IMR-90 (cell line): ENCODE measurements around the gene TNFRSF1A. TPM values are rescaled to one million over a fixed set of nuclear protein-coding genes. Genes with fewer than 3 reads are reported as not detected.

Experiments used
- ATAC-seq: fragments of 200-7000 bp; cut with Tn5 transposase; 2 replicates; pipeline ENCODE4 v1.9.1; 2020; ENCODE audit warnings: low read depth, mild to moderate bottlenecking, moderate library complexity
- BruUV-seq: library from RNA; stranded (reverse); fragments of 400-500 nt; replicated peaks from 2 replicates; lab custom pipeline; 2021; lab: Mats Ljungman, UMichigan
- CTCF ChIA-PET: fragments of 300-600 bp; formaldehyde crosslinking; extraction: SDS; loops from one replicate; lab custom pipeline; 2021; ENCODE audit warnings: antibody characterized with exemption; lab: Yijun Ruan, JAX
- POLR2A ChIA-PET: fragments of 300-600 bp; sonication (Branson Sonifier 250); formaldehyde crosslinking; loops from one replicate; lab custom pipeline; 2022; ENCODE audit warnings: antibody characterized with exemption; ENCODE audit not compliant: unreplicated experiment; lab: Charles Lee
- DNase-seq: peaks from one replicate; pipeline ENCODE4 v3.0.0; 2013
- H2AFZ ChIP-seq: replicated peaks from 2 replicates; pipeline ENCODE3; 2013; ENCODE audit warnings: low read length, mild to moderate bottlenecking; ENCODE audit not compliant: poor library complexity
- H2AK5ac ChIP-seq: 2 replicates; pipeline ENCODE4 v1.6.1; 2013; ENCODE audit warnings: low read depth, low read length, inconsistent platforms
- H2AK9ac ChIP-seq: replicated peaks from 2 replicates; pipeline ENCODE3; 2013; ENCODE audit warnings: mild to moderate bottlenecking, low read depth, low read length, moderate library complexity; ENCODE audit not compliant: poor library complexity
- H2BK120ac ChIP-seq: 2 replicates; pipeline ENCODE4 v1.6.1; 2013; ENCODE audit warnings: low read depth, low read length, inconsistent platforms
- H2BK15ac ChIP-seq: 3 replicates; pipeline ENCODE4 v1.6.1; 2013; ENCODE audit warnings: low read depth, low read length, inconsistent platforms
- H2BK20ac ChIP-seq: 2 replicates; pipeline ENCODE4 v1.6.1; 2013; ENCODE audit warnings: low read depth, mild to moderate bottlenecking, inconsistent platforms, low read length, moderate library complexity
- H2BK5ac ChIP-seq: 2 replicates; pipeline ENCODE4 v1.6.1; 2013; ENCODE audit warnings: mild to moderate bottlenecking, low read depth, low read length, inconsistent platforms; ENCODE audit not compliant: poor library complexity, severe bottlenecking
- H3K14ac ChIP-seq: replicated peaks from 2 replicates; pipeline ENCODE4 v1.6.1; 2013; ENCODE audit warnings: low read depth, low read length, inconsistent platforms
- H3K18ac ChIP-seq: 2 replicates; pipeline ENCODE4 v1.6.1; 2013; ENCODE audit warnings: low read depth, low read length, control low read depth
- H3K23ac ChIP-seq: 2 replicates; pipeline ENCODE4 v1.6.1; 2013; ENCODE audit warnings: low read depth, low read length, inconsistent platforms
- H3K27ac ChIP-seq: 2 replicates; pipeline ENCODE4 v1.5.1; 2013; ENCODE audit warnings: mild to moderate bottlenecking, control low read depth, low read length; ENCODE audit not compliant: insufficient read depth
- H3K27me3 ChIP-seq: 2 replicates; pipeline ENCODE4 v1.6.1; 2013; ENCODE audit warnings: low read length; ENCODE audit not compliant: control insufficient read depth, insufficient read depth
- H3K36me3 ChIP-seq: 2 replicates; pipeline ENCODE4 v1.6.1; 2013; ENCODE audit warnings: low read length, mixed read lengths; ENCODE audit not compliant: control insufficient read depth, insufficient read depth
- H3K4ac ChIP-seq: 2 replicates; pipeline ENCODE4 v1.6.1; 2013; ENCODE audit warnings: low read depth, low read length, inconsistent platforms
- H3K4me1 ChIP-seq: 2 replicates; pipeline ENCODE4 v1.6.1; 2013; ENCODE audit warnings: low read length, mixed read lengths; ENCODE audit not compliant: control insufficient read depth, insufficient read depth
- H3K4me2 ChIP-seq: 2 replicates; pipeline ENCODE4 v1.6.1; 2013; ENCODE audit warnings: low read depth, mild to moderate bottlenecking, control low read depth, low read length, moderate library complexity
- H3K4me3 ChIP-seq: 2 replicates; pipeline ENCODE4 v1.5.1; 2013; ENCODE audit warnings: low read depth, mild to moderate bottlenecking, control low read depth, low read length, moderate library complexity; ENCODE audit not compliant: insufficient read depth
- H3K56ac ChIP-seq: 2 replicates; pipeline ENCODE4 v1.6.1; 2013; ENCODE audit warnings: low read length, inconsistent platforms; ENCODE audit not compliant: insufficient read depth; ENCODE audit errors: extremely low read depth
- H3K79me1 ChIP-seq, 2 experiments: 2 replicates each; pipeline ENCODE4 v1.6.1; 2013; ENCODE audit warnings: low read length in 2 of 2, inconsistent platforms in 1 of 2, low read depth in 1 of 2
- H3K9ac ChIP-seq: 2 replicates; pipeline ENCODE4 v1.6.1; 2013; ENCODE audit warnings: low read depth, low read length, control low read depth
- H3K9me1 ChIP-seq: 2 replicates; pipeline ENCODE4 v1.6.1; 2013; ENCODE audit warnings: low read length, inconsistent platforms; ENCODE audit not compliant: insufficient read depth
- H3K9me3 ChIP-seq: 2 replicates; pipeline ENCODE4 v1.6.1; 2013; ENCODE audit warnings: low read length; ENCODE audit not compliant: control insufficient read depth, insufficient read depth
- H4K20me1 ChIP-seq: 2 replicates; pipeline ENCODE4 v1.6.1; 2013; ENCODE audit warnings: low read length, inconsistent platforms; ENCODE audit not compliant: insufficient read depth
- H4K5ac ChIP-seq: 2 replicates; pipeline ENCODE4 v1.6.1; 2013; ENCODE audit warnings: mild to moderate bottlenecking, low read depth, low read length, control low read depth
- H4K8ac ChIP-seq, 2 experiments: 2 replicates each; pipeline ENCODE4 v1.6.1; 2013; ENCODE audit warnings: low read depth in 2 of 2, low read length in 2 of 2, control low read depth in 1 of 2, inconsistent platforms in 1 of 2
- H4K91ac ChIP-seq: 2 replicates; pipeline ENCODE4 v1.6.1; 2013; ENCODE audit warnings: low read depth, low read length, inconsistent platforms; ENCODE audit not compliant: insufficient read depth
- BHLHE40 ChIP-seq: fragments of 150-350 bp; IDR thresholded peaks from 2 replicates; pipeline ENCODE4 v1.6.1; 2016; ENCODE audit warnings: mild to moderate bottlenecking, low read depth, low read length
- CEBPB ChIP-seq: IDR thresholded peaks from 2 replicates; pipeline ENCODE4 v1.6.1; 2012; ENCODE audit warnings: low read depth, low read length, improper control_type of control experiment
- CHD1 ChIP-seq: IDR thresholded peaks from 2 replicates; pipeline ENCODE4 v1.6.1; 2012; ENCODE audit warnings: low read depth, low read length, improper control_type of control experiment
- FOS ChIP-seq: fragments of 150-350 bp; IDR thresholded peaks from 2 replicates; pipeline ENCODE4 v1.6.1; 2016; ENCODE audit warnings: low read depth, low read length
- MAFK ChIP-seq: IDR thresholded peaks from 2 replicates; pipeline ENCODE4 v1.6.1; 2012; ENCODE audit warnings: low read depth, low read length, improper control_type of control experiment
- MAZ ChIP-seq: IDR thresholded peaks from 2 replicates; pipeline ENCODE4 v1.6.1; 2012; ENCODE audit warnings: low read depth, mild to moderate bottlenecking, low read length, improper control_type of control experiment, moderate library complexity, borderline replicate concordance
- NFE2L2 ChIP-seq: fragments of 150-350 bp; IDR thresholded peaks from 2 replicates; pipeline ENCODE4 v1.6.1; 2016; ENCODE audit warnings: low read depth, mild to moderate bottlenecking, low read length
- POLR2A ChIP-seq: IDR thresholded peaks from 2 replicates; pipeline ENCODE4 v1.6.1; 2012; ENCODE audit warnings: mild to moderate bottlenecking, low read depth, low read length
- RAD21 ChIP-seq: IDR thresholded peaks from 2 replicates; pipeline ENCODE4 v1.6.1; 2012; ENCODE audit warnings: low read length, improper control_type of control experiment
- SMC3 ChIP-seq: fragments of 150-350 bp; IDR thresholded peaks from 2 replicates; pipeline ENCODE4 v1.6.1; 2016; ENCODE audit warnings: low read depth, mild to moderate bottlenecking, antibody characterized with exemption, low read length, moderate library complexity
- USF2 ChIP-seq: fragments of 150-350 bp; IDR thresholded peaks from 2 replicates; pipeline ENCODE4 v1.6.1; 2017; ENCODE audit warnings: mild to moderate bottlenecking, antibody characterized with exemption, low read length, low read depth
- WGBS, 2 experiments: methylation state at CpG; one replicate each; pipeline versions ENCODE4 v1.1.5 to v1.1.7; 2013; ENCODE audit warnings: missing lambda C conversion rate in 2 of 2; ENCODE audit not compliant: insufficient read length in 1 of 2; ENCODE audit errors: extremely low coverage in 2 of 2; 5-methylcytosine and 5-hydroxymethylcytosine counted together
- dilution Hi-C: fragments of 300-500 bp; cut with HindIII; formaldehyde crosslinking; loops from one replicate; pipeline ENCODE4 v1.14.3; 2018; ENCODE audit warnings: low sequenced_read_pairs; ENCODE audit not compliant: unreplicated experiment
- in situ Hi-C: fragments of 300-500 bp; cut with MboI; formaldehyde crosslinking; loops from 3 replicates; pipeline ENCODE4 v1.14.3; 2019; ENCODE audit warnings: low sequenced_read_pairs, inconsistent platforms, mixed read lengths
- intact Hi-C: fragments of 100-400 bp; cut with micrococcal nuclease; formaldehyde crosslinking; loops from 2 replicates; pipeline ENCODE4 v1.10.0; 2022
- polyA plus RNA-seq, 3 experiments: library from polyadenylated mRNA; depleted of rRNA; stranded (reverse); fragments of >200 nt; gene quantifications; 2 replicates each; pipeline ENCODE4 v1.2.3, GENCODE V29; 2012; ENCODE audit warnings: low replicate concordance in 1 of 3
- total RNA-seq: library from RNA; depleted of rRNA; stranded (reverse); fragments of >200 nt; gene quantifications from 2 replicates; pipeline ENCODE4 v1.2.3, GENCODE V29; 2012
- TF ChIP-seq, protein P1 (sequence below): conservative IDR thresholded peaks from 2 replicates; pipeline ENCODE4 v1.5.1; 2012; ENCODE audit warnings: mild to moderate bottlenecking, low read depth, low read length, improper control_type of control experiment
- TF ChIP-seq, protein P2 (sequence below): fragments of 150-350 bp; IDR thresholded peaks from 2 replicates; pipeline ENCODE4 v1.6.1; 2016; ENCODE audit warnings: low read depth, mild to moderate bottlenecking, low read length, moderate library complexity, borderline replicate concordance

TNFRSF1A gene
- total and polyA plus RNA-seq, 2 of the 4 experiments (the other 2 are of a cell fraction): 79.6 to 136 TPM

- Histone ChIP-seq H4K8ac (peak overlapping the region; percentile 61 to 94), H3K56ac (peak overlapping the region; percentile 96), H3K18ac (peak overlapping the region; percentile 80), H2BK20ac (peak overlapping the region; percentile 93), H3K4ac (peak overlapping the region; percentile 99), H3K79me1 (peaks cover 16 to 84% of the 10 kb centered on the region in 2 experiments), H3K23ac (peak overlapping the region; percentile 95), H3K4me2 (peak overlapping the region; percentile 70), H2BK15ac (peak overlapping the region; percentile 70; the same call in 2 of the 3 replicates), H2AK9ac (peak overlapping the region; percentile 99), H3K9me1 (peaks cover 39% of the 10 kb centered on the region), H3K36me3 (peaks cover 50% of the 10 kb centered on the region), H4K5ac (peak overlapping the region; percentile 74), H3K9ac (peak overlapping the region; percentile 71), H2AFZ (peak overlapping the region; percentile 46), H3K14ac (peak overlapping the region; percentile 98), H3K4me1 (peaks cover 64% of the 10 kb centered on the region), H4K91ac (peak overlapping the region; percentile 99), H2BK120ac (peak overlapping the region; percentile 98), H2BK5ac (peak overlapping the region; percentile 95), H3K4me3 (peak overlapping the region; percentile 15), H4K20me1 (peaks cover 91% of the 10 kb centered on the region), H2AK5ac (peak overlapping the region; percentile 99), H3K9me3 (no peaks in the 10 kb centered on the region), H3K27ac (peak overlapping the region; percentile 94), H3K27me3 (no peaks in the 10 kb centered on the region)
- BruUV-seq: no TSS peak
- dilution Hi-C loops: no loop called here
- in situ Hi-C loops: loop anchor here (5.0 to 10.0 kb wide), 2 partner anchors 37 to 209 kb away; no protein-coding TSS in a partner anchor
- POLR2A ChIA-PET: interaction anchor here (0.6 to 1.6 kb wide), 10 partner anchors 10 to 199 kb away, joined by 3 to 14 read pairs (median 4); partner anchors contain the start of genes GAPDH and VAMP1
- ATAC-seq: peak; percentile 30
- CTCF ChIA-PET: interaction anchor here (0.6 to 1.2 kb wide), 7 partner anchors 29 to 149 kb away, joined by 3 to 5 read pairs (median 3); partner anchors contain the start of genes LTBR and SCNN1A
- intact Hi-C loops: loop anchor here (1.0 to 2.0 kb wide), 4 partner anchors 37 to 197 kb away; partner anchors contain the start of gene LTBR
- DNase-seq: peak; percentile 88
- peak; percentile 82 for TF ChIP-seq FOS
- TF ChIP-seq BHLHE40: peak; percentile 71
- TF ChIP-seq RAD21: peak; percentile 67
- peak; percentile 41; the same call in 1 of the 2 replicates for TF ChIP-seq MAZ
- peak; percentile 50 for TF ChIP-seq SMC3
- TF ChIP-seq, protein P1, sequence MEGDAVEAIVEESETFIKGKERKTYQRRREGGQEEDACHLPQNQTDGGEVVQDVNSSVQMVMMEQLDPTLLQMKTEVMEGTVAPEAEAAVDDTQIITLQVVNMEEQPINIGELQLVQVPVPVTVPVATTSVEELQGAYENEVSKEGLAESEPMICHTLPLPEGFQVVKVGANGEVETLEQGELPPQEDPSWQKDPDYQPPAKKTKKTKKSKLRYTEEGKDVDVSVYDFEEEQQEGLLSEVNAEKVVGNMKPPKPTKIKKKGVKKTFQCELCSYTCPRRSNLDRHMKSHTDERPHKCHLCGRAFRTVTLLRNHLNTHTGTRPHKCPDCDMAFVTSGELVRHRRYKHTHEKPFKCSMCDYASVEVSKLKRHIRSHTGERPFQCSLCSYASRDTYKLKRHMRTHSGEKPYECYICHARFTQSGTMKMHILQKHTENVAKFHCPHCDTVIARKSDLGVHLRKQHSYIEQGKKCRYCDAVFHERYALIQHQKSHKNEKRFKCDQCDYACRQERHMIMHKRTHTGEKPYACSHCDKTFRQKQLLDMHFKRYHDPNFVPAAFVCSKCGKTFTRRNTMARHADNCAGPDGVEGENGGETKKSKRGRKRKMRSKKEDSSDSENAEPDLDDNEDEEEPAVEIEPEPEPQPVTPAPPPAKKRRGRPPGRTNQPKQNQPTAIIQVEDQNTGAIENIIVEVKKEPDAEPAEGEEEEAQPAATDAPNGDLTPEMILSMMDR: peak; percentile 69
- TF ChIP-seq POLR2A: peak; percentile 64
- TF ChIP-seq CEBPB: no peak
- TF ChIP-seq USF2: no peak
- TF ChIP-seq, protein P2, sequence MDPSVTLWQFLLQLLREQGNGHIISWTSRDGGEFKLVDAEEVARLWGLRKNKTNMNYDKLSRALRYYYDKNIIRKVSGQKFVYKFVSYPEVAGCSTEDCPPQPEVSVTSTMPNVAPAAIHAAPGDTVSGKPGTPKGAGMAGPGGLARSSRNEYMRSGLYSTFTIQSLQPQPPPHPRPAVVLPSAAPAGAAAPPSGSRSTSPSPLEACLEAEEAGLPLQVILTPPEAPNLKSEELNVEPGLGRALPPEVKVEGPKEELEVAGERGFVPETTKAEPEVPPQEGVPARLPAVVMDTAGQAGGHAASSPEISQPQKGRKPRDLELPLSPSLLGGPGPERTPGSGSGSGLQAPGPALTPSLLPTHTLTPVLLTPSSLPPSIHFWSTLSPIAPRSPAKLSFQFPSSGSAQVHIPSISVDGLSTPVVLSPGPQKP: 0 out of 2 replicates have a peak, but pooled peaks have one; percentile 32
- no peak for TF ChIP-seq MAFK
- peak; percentile 69; the same call in 1 of the 2 replicates for TF ChIP-seq NFE2L2
- TF ChIP-seq CHD1: no peak
- WGBS, 2 experiments: no CpG with 5 or more reads among the region's 11 CpGs
These were observed 6.3 kb downstream of the TNFRSF1A start for GRCh38 chr12:6335451-6336078.
